RWPE2 (cell line): ENCODE data around the gene SERTAD2.

Experiments used
- ATAC-seq: fragments of 200-7000 bp; cut with Tn5 transposase; 3 replicates; pipeline ENCODE4 v1.9.1; 2021; ENCODE audit warnings: low read depth
- DNase-seq: peaks from one replicate; pipeline ENCODE4 v3.0.0-alpha.2; 2020; ENCODE audit warnings: low spot score
- H3K27ac ChIP-seq: fragments of 450-650 bp; 2 replicates; pipeline ENCODE4 v1.5.1; 2017; ENCODE audit warnings: mild to moderate bottlenecking; ENCODE audit not compliant: poor library complexity, severe bottlenecking
- H3K27me3 ChIP-seq: fragments of 250-450 bp; sonication (Bioruptor Pico); 2 replicates; pipeline ENCODE4 v1.5.1; 2021; ENCODE audit warnings: mild to moderate bottlenecking, moderate library complexity; ENCODE audit not compliant: insufficient read depth, poor library complexity, severe bottlenecking
- H3K36me3 ChIP-seq: fragments of 250-450 bp; sonication (Bioruptor Pico); 2 replicates; pipeline ENCODE4 v1.5.1; 2020; ENCODE audit warnings: low read depth, mild to moderate bottlenecking, moderate library complexity
- H3K4me1 ChIP-seq: fragments of 250-450 bp; sonication (Bioruptor Pico); 2 replicates; pipeline ENCODE4 v1.5.1; 2021; ENCODE audit warnings: mild to moderate bottlenecking, moderate library complexity; ENCODE audit not compliant: insufficient read depth, poor library complexity, severe bottlenecking
- H3K4me3 ChIP-seq: fragments of 250-450 bp; sonication (Bioruptor Pico); 2 replicates; pipeline ENCODE4 v1.5.1; 2021; ENCODE audit warnings: mild to moderate bottlenecking, moderate library complexity; ENCODE audit not compliant: severe bottlenecking
- H3K9me3 ChIP-seq: fragments of 250-450 bp; sonication (Bioruptor Pico); 2 replicates; pipeline ENCODE4 v1.5.1; 2021; ENCODE audit warnings: mild to moderate bottlenecking, moderate library complexity; ENCODE audit not compliant: severe bottlenecking
- TF ChIP-seq, protein P1 (sequence below): fragments of 450-650 bp; IDR thresholded peaks from one replicate; pipeline ENCODE4 v1.5.1; 2017; ENCODE audit warnings: mild to moderate bottlenecking, moderate library complexity; ENCODE audit not compliant: poor library complexity, severe bottlenecking

SERTAD2 gene

DNA sequence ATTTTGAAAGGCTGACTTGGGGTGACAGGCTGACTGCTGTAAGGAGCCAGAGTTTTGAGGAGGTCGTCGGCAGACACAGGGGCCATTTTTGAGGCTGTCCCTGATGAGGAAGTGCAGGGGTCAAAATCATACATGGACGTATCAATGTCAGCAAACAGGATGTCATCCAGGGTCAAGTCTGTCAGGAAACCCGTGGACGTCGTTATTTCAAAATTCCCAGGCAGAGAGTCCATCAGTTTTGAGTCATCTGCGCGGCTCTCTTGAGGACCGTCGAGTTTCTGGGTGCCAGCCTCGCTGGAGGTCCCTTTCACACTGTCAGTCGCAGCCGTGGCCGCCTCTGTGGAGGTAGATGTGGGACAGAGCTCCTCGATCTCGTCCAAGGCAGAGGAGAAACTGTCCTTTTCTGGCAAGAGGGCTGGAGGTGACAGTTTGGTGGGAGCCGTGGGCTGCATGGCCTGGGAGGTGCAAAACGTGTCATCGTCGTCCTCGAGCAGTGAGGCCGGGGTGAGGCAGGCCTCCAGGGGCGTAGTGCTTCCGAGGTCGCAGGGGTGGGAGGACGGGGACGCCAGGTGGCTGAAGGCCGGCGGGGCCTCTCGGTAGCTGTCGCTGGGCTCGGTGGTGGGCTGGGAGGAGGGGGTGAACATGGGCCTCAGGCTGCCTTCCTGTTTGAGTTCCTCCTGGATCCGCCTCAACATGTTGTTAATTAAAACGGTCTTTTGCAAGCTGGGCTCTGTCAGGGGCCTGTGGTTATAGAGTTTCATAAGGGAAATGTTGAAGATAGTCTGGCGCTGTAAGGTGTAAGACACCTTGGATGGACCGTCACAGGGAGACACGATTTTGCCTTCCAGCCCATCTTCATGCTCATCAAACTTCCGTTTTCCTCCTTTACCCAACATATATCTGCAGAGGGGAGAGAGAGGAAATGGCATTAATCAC is 17.5 kb downstream of the SERTAD2 start:
- ATAC-seq, result no peak
- peaks cover 39% of the 10 kb centered on the region for H3K4me1 ChIP-seq
- peaks cover 37% of the 10 kb centered on the region for H3K36me3 ChIP-seq

DNA sequence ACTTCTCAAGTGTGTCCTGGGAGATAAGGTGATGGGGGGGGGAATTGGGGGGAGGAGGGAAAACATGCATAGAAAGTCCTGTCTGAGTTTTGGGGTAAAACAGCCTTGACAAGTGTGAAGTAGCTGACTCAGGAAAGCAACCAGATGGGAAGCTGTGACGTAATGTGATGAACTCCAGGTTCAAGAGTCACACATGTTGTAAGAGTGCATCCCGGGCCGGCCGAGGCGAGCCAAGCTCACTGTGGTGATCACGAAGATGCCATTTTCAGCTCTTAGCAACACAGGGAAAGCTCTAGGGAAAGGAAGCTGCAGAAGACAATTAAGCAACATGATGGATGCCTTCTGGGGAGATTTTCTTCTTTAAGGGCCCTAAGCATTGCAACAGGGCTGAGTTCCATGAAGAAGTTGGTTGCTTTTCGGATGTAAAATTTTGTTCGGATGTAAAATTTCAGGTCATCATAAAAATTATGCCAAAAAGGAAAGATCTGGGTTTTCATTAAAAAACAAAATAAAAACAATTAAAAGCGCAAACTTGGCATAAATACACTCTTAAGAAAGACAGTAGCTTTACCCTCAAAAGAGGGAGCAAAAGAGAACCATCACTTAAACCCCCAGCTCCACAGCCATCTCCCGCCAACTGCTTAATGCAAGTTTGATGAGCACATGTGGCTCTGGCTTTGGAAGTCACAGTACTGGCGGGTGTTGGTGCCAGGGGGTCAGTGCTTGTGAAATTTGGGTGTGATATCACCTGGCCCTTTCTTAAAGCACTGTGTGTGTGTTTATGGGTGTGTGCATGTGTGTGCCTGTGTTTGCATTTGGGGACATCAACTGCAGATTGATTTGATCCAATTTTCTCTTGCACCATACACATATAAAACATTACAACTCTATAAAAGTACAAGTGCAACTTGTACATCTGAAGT is 19.1 kb downstream of the SERTAD2 start:
- peaks cover 26% of the 10 kb centered on the region for H3K4me1 ChIP-seq

More for the DNA sequence above, 17.5 kb downstream of the SERTAD2 start:
- Histone ChIP-seq H3K9me3 (no peaks in the 10 kb centered on the region), H3K27me3 (no peaks in the 10 kb centered on the region), H3K4me3 (no peak overlapping the region), H3K27ac (no peak overlapping the region)
- TF ChIP-seq, protein P1, sequence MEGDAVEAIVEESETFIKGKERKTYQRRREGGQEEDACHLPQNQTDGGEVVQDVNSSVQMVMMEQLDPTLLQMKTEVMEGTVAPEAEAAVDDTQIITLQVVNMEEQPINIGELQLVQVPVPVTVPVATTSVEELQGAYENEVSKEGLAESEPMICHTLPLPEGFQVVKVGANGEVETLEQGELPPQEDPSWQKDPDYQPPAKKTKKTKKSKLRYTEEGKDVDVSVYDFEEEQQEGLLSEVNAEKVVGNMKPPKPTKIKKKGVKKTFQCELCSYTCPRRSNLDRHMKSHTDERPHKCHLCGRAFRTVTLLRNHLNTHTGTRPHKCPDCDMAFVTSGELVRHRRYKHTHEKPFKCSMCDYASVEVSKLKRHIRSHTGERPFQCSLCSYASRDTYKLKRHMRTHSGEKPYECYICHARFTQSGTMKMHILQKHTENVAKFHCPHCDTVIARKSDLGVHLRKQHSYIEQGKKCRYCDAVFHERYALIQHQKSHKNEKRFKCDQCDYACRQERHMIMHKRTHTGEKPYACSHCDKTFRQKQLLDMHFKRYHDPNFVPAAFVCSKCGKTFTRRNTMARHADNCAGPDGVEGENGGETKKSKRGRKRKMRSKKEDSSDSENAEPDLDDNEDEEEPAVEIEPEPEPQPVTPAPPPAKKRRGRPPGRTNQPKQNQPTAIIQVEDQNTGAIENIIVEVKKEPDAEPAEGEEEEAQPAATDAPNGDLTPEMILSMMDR, result no peak
- no peak for DNase-seq

GRCh38 chr2:64632835-64633819 is 20.6 kb downstream of the SERTAD2 start:
- TF ChIP-seq, protein P1, result no peak
- no peak for DNase-seq
- H3K27me3 ChIP-seq, result no peaks in the 10 kb centered on the region
- no peak overlapping the region for H3K27ac ChIP-seq
- no peak for ATAC-seq
- H3K4me3 ChIP-seq, result no peak overlapping the region
- H3K4me1 ChIP-seq, result peaks cover 11% of the 10 kb centered on the region
- H3K36me3 ChIP-seq, result peaks cover 37% of the 10 kb centered on the region
- no peaks in the 10 kb centered on the region for H3K9me3 ChIP-seq

More for the DNA sequence above, 19.1 kb downstream of the SERTAD2 start:
- Histone ChIP-seq H3K36me3 (peaks cover 37% of the 10 kb centered on the region), H3K27me3 (no peaks in the 10 kb centered on the region), H3K27ac (no peak overlapping the region), H3K4me3 (no peak overlapping the region), H3K9me3 (no peaks in the 10 kb centered on the region)
- TF ChIP-seq, protein P1, result no peak
- DNase-seq, result no peak
- no peak for ATAC-seq

GRCh38 chr2:64631771-64632170 is 21.9 kb downstream of the SERTAD2 start:
- Histone ChIP-seq H3K4me3 (no peak overlapping the region), H3K27ac (no peak overlapping the region), H3K27me3 (no peaks in the 10 kb centered on the region), H3K9me3 (no peaks in the 10 kb centered on the region), H3K36me3 (peaks cover 37% of the 10 kb centered on the region), H3K4me1 (no peaks in the 10 kb centered on the region)
- TF ChIP-seq, protein P1, result no peak
- DNase-seq (no peak), ATAC-seq (no peak)
